ENCODE results near the gene ARMC7. TPM values are rescaled to one million over a fixed set of nuclear protein-coding genes. Genes with fewer than 3 reads are reported as not detected.

The ARMC7 gene
- total and polyA plus RNA-seq, 2 of the 13 experiments (the other 11 are each of a cell fraction or from before 2014, with no cell fraction given), result 3.9 to 4.2 TPM

DNA sequence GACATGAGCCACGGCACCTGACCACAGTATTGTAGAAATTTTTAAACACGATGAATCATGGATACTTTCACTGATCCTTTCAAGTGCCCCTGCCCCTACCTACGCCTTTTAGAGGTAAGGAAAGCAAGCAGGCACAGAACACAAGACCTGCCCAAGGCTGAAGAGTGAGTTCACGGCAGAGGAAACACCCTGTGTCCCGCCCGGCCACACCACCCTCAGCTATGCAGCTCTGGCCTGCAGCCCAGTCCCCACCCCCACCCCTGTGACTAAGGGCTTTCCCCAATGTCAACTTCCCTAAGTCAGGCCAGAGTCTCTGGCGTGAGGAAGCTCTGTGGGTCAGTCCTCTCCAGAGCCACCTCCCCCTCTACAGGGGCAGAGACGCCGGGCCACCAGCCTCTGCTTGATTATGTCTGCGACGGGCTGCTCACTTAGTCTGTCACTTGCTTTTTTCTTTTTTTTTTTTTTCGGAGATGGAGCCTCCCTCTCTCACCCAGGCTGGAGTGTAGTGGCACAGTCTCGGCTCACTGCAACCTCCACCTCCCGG, 13.6 kb upstream of the ARMC7 start (continued):
- TF ChIP-seq, protein P1, sequence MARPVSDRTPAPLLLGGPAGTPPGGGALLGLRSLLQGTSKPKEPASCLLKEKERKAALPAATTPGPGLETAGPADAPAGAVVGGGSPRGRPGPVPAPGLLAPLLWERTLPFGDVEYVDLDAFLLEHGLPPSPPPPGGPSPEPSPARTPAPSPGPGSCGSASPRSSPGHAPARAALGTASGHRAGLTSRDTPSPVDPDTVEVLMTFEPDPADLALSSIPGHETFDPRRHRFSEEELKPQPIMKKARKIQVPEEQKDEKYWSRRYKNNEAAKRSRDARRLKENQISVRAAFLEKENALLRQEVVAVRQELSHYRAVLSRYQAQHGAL (CRISPR knock-in tag; IDR thresholded peaks at IDR 0.05; ENCODE audit: not compliant biosample characterization), result no peak
- TF ChIP-seq HOXA3 (CRISPR knock-in tag; IDR thresholded peaks at IDR 0.05) (peak; percentile 62), ZNF234 (CRISPR knock-in tag; conservative IDR thresholded peaks at IDR 0.05) (no peak), SUZ12 (IDR thresholded peaks at IDR 0.05; ENCODE audit: low read depth, low read length) (no peak), ZNF121 (CRISPR knock-in tag; IDR thresholded peaks at IDR 0.05) (0 out of 2 replicates have a peak, but pooled peaks have one; percentile 29), SNAI1 (CRISPR knock-in tag; IDR thresholded peaks at IDR 0.05; ENCODE audit: borderline replicate concordance) (no peak), GLI4 (CRISPR knock-in tag; IDR thresholded peaks at IDR 0.05; ENCODE audit: borderline replicate concordance) (peak; percentile 59; the same call in 1 of the 2 replicates), SP4 (CRISPR knock-in tag; IDR thresholded peaks at IDR 0.05) (no peak), FOSL1 (CRISPR knock-in tag; IDR thresholded peaks at IDR 0.05; ENCODE audit: borderline replicate concordance) (no peak), SRF (IDR thresholded peaks at IDR 0.05; ENCODE audit: low read depth, low read length) (no peak)
- TF ChIP-seq, protein P2, sequence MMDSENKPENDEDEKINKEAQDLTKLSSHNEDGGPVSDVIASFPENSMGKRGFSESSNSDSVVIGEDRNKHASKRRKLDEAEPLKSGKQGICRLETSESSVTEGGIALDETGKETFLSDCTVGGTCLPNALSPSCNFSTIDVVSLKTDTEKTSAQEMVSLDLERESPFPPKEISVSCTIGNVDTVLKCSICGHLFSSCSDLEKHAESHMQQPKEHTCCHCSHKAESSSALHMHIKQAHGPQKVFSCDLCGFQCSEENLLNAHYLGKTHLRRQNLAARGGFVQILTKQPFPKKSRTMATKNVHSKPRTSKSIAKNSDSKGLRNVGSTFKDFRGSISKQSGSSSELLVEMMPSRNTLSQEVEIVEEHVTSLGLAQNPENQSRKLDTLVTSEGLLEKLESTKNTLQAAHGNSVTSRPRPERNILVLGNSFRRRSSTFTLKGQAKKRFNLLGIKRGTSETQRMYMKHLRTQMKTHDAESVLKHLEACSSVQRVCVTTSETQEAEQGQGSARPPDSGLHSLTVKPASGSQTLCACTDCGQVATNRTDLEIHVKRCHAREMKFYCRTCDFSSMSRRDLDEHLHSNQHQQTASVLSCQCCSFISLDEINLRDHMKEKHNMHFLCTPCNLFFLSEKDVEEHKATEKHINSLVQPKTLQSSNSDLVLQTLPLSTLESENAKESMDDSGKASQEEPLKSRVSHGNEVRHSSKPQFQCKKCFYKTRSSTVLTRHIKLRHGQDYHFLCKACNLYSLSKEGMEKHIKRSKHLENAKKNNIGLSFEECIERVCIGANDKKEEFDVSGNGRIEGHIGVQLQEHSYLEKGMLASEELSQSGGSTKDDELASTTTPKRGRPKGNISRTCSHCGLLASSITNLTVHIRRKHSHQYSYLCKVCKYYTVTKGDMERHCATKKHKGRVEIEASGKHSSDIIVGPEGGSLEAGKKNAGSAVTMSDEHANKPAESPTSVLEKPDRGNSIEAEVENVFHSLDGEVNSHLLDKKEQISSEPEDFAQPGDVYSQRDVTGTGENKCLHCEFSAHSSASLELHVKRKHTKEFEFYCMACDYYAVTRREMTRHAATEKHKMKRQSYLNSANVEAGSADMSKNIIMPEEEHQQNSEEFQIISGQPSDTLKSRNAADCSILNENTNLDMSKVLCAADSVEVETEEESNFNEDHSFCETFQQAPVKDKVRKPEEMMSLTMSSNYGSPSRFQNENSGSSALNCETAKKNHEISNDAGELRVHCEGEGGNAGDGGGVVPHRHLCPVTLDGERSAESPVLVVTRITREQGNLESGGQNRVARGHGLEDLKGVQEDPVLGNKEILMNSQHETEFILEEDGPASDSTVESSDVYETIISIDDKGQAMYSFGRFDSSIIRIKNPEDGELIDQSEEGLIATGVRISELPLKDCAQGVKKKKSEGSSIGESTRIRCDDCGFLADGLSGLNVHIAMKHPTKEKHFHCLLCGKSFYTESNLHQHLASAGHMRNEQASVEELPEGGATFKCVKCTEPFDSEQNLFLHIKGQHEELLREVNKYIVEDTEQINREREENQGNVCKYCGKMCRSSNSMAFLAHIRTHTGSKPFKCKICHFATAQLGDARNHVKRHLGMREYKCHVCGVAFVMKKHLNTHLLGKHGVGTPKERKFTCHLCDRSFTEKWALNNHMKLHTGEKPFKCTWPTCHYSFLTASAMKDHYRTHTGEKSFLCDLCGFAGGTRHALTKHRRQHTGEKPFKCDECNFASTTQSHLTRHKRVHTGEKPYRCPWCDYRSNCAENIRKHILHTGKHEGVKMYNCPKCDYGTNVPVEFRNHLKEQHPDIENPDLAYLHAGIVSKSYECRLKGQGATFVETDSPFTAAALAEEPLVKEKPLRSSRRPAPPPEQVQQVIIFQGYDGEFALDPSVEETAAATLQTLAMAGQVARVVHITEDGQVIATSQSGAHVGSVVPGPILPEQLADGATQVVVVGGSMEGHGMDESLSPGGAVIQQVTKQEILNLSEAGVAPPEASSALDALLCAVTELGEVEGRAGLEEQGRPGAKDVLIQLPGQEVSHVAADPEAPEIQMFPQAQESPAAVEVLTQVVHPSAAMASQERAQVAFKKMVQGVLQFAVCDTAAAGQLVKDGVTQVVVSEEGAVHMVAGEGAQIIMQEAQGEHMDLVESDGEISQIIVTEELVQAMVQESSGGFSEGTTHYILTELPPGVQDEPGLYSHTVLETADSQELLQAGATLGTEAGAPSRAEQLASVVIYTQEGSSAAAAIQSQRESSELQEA (CRISPR knock-in tag; IDR thresholded peaks at IDR 0.05; ENCODE audit: not compliant biosample characterization), result no peak
- TF ChIP-seq, protein P3, sequence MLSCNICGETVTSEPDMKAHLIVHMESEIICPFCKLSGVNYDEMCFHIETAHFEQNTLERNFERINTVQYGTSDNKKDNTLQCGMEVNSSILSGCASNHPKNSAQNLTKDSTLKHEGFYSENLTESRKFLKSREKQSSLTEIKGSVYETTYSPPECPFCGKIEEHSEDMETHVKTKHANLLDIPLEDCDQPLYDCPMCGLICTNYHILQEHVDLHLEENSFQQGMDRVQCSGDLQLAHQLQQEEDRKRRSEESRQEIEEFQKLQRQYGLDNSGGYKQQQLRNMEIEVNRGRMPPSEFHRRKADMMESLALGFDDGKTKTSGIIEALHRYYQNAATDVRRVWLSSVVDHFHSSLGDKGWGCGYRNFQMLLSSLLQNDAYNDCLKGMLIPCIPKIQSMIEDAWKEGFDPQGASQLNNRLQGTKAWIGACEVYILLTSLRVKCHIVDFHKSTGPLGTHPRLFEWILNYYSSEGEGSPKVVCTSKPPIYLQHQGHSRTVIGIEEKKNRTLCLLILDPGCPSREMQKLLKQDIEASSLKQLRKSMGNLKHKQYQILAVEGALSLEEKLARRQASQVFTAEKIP (CRISPR knock-in tag; IDR thresholded peaks at IDR 0.05; ENCODE audit: borderline replicate concordance), result no peak
- TF ChIP-seq, protein P4, sequence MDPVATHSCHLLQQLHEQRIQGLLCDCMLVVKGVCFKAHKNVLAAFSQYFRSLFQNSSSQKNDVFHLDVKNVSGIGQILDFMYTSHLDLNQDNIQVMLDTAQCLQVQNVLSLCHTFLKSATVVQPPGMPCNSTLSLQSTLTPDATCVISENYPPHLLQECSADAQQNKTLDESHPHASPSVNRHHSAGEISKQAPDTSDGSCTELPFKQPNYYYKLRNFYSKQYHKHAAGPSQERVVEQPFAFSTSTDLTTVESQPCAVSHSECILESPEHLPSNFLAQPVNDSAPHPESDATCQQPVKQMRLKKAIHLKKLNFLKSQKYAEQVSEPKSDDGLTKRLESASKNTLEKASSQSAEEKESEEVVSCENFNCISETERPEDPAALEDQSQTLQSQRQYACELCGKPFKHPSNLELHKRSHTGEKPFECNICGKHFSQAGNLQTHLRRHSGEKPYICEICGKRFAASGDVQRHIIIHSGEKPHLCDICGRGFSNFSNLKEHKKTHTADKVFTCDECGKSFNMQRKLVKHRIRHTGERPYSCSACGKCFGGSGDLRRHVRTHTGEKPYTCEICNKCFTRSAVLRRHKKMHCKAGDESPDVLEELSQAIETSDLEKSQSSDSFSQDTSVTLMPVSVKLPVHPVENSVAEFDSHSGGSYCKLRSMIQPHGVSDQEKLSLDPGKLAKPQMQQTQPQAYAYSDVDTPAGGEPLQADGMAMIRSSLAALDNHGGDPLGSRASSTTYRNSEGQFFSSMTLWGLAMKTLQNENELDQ (CRISPR knock-in tag; IDR thresholded peaks at IDR 0.05; ENCODE audit: borderline replicate concordance), result no peak
- TF ChIP-seq, protein P5, sequence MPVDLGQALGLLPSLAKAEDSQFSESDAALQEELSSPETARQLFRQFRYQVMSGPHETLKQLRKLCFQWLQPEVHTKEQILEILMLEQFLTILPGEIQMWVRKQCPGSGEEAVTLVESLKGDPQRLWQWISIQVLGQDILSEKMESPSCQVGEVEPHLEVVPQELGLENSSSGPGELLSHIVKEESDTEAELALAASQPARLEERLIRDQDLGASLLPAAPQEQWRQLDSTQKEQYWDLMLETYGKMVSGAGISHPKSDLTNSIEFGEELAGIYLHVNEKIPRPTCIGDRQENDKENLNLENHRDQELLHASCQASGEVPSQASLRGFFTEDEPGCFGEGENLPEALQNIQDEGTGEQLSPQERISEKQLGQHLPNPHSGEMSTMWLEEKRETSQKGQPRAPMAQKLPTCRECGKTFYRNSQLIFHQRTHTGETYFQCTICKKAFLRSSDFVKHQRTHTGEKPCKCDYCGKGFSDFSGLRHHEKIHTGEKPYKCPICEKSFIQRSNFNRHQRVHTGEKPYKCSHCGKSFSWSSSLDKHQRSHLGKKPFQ (CRISPR knock-in tag; IDR thresholded peaks at IDR 0.05; ENCODE audit: insufficient replicate concordance), result no peak
